HUES64 (cell line): ENCODE data around the gene PCDHB5.
"Not testable (repeated sequence)": the region's sequence is repeated elsewhere in the genome, so short reads cannot be mapped to it uniquely, and the experiment has no call there.

Source experiments
- H3K27ac ChIP-seq: 2 replicates; pipeline ENCODE4 v1.7.0; 2013; ENCODE audit warnings: low read depth, low read length, inconsistent platforms
- H3K27me3 ChIP-seq: 2 replicates; pipeline ENCODE4 v1.6.1; 2013; ENCODE audit warnings: mild to moderate bottlenecking, low read length; ENCODE audit not compliant: insufficient read depth
- H3K36me3 ChIP-seq: 2 replicates; pipeline ENCODE4 v1.6.1; 2013; ENCODE audit warnings: mild to moderate bottlenecking, low read length; ENCODE audit not compliant: insufficient read depth
- H3K4me1 ChIP-seq: 2 replicates; pipeline ENCODE4 v1.6.1; 2013; ENCODE audit warnings: mild to moderate bottlenecking, low read length, moderate library complexity; ENCODE audit not compliant: insufficient read depth
- H3K4me3 ChIP-seq: 2 replicates; pipeline ENCODE4 v1.5.1; 2013; ENCODE audit warnings: mild to moderate bottlenecking, low read length, moderate library complexity
- H3K9ac ChIP-seq: 2 replicates; pipeline ENCODE4 v1.6.1; 2013; ENCODE audit warnings: mild to moderate bottlenecking, low read depth, low read length
- H3K9me3 ChIP-seq: 2 replicates; pipeline ENCODE4 v1.6.1; 2013; ENCODE audit warnings: low read depth, low read length; ENCODE audit not compliant: insufficient read depth
- WGBS: fragments of 150-250, 120-280 bp; methylation state at CpG from one replicate; pipeline ENCODE4 v1.1.7; 2013; ENCODE audit warnings: missing lambda C conversion rate; 5-methylcytosine and 5-hydroxymethylcytosine counted together

Gene PCDHB5

GRCh38 chr5:141152096-141152495 is 17.1 kb downstream of the PCDHB5 start:
- H3K9me3 ChIP-seq, result peaks cover 17% of the 10 kb centered on the region
- H3K4me3 ChIP-seq, result not testable (repeated sequence)
- 96% methylated on average over 36 of the region's 36 CpGs for WGBS

GRCh38 chr5:141155540-141156374 is 20.8 kb downstream of the PCDHB5 start:
- Histone ChIP-seq H3K27me3 (no peaks in the 10 kb centered on the region), H3K27ac (no peak overlapping the region), H3K9me3 (peaks cover 17% of the 10 kb centered on the region), H3K4me3 (peak overlapping the region; percentile 21; the same call in 1 of the 2 replicates), H3K4me1 (no peaks in the 10 kb centered on the region), H3K9ac (no peak overlapping the region), H3K36me3 (no peaks in the 10 kb centered on the region)
- WGBS, result 85% methylated on average over 21 of the region's 21 CpGs

More at GRCh38 chr5:141152096-141152495, 17.1 kb downstream of the PCDHB5 start:
- H3K27me3 ChIP-seq, H3K36me3 ChIP-seq, H3K4me1 ChIP-seq, H3K9ac ChIP-seq, H3K27ac ChIP-seq: not testable (repeated sequence)

GRCh38 chr5:141157356-141157755 is 22.4 kb downstream of the PCDHB5 start:
- 95% methylated on average over 28 of the region's 38 CpGs for WGBS
- H3K4me1 ChIP-seq, H3K27ac ChIP-seq, H3K27me3 ChIP-seq, H3K9ac ChIP-seq, H3K4me3 ChIP-seq, H3K36me3 ChIP-seq: not testable (repeated sequence)
- H3K9me3 ChIP-seq, result peaks cover 11% of the 10 kb centered on the region

GRCh38 chr5:141157901-141158300 is 22.9 kb downstream of the PCDHB5 start:
- H3K9ac ChIP-seq, H3K27me3 ChIP-seq, H3K36me3 ChIP-seq, H3K4me3 ChIP-seq, H3K27ac ChIP-seq, H3K4me1 ChIP-seq: not testable (repeated sequence)
- WGBS, result 96% methylated on average over 22 of the region's 28 CpGs
- peaks cover 11% of the 10 kb centered on the region for H3K9me3 ChIP-seq

- WGBS, result 75% methylated on average over 19 of the region's 20 CpGs
- 0 out of 2 replicates have a peak, but pooled peaks cover 2% of the 10 kb centered on the region for H3K9me3 ChIP-seq
- no peaks in the 10 kb centered on the region for H3K4me1 ChIP-seq
- H3K27ac ChIP-seq, result no peak within 1 kb of the TSS
- H3K36me3 ChIP-seq, result no peaks in the 10 kb centered on the region
- no peak within 1 kb of the TSS for H3K9ac ChIP-seq
- H3K4me3 ChIP-seq, result no peak within 1 kb of the TSS
- no peaks in the 10 kb centered on the region for H3K27me3 ChIP-seq
Measured at GRCh38 chr5:141172381-141173204, 37.6 kb downstream of the PCDHB5 start, which contains the start of gene PCDHB7. Gene PCDHB7, plus strand, starts transcription at chr5:141172644. Its CDS starts 192 bp downstream, at chr5:141172836.

GRCh38 chr5:141174291-141175104 is 39.5 kb downstream of the PCDHB5 start:
- H3K9ac ChIP-seq, H3K9me3 ChIP-seq, H3K4me3 ChIP-seq, H3K27me3 ChIP-seq, H3K27ac ChIP-seq, H3K36me3 ChIP-seq, H3K4me1 ChIP-seq: not testable (repeated sequence)
- 96% methylated on average over 76 of the region's 79 CpGs for WGBS

- Histone ChIP-seq H3K27ac (no peak overlapping the region), H3K27me3 (no peaks in the 10 kb centered on the region), H3K36me3 (no peaks in the 10 kb centered on the region), H3K4me1 (no peaks in the 10 kb centered on the region), H3K9ac (no peak overlapping the region), H3K9me3 (no peaks in the 10 kb centered on the region), H3K4me3 (no peak overlapping the region)
- WGBS, result 92% methylated on average over 1 of the region's 1 CpG
Measured at GRCh38 chr5:141175933-141176332, 40.9 kb downstream of the PCDHB5 start.

GRCh38 chr5:141177577-141178191 is 42.7 kb downstream of the PCDHB5 start, which contains the start of gene PCDHB8:
Gene PCDHB8, plus strand, starts transcription at chr5:141177790. Its CDS starts 245 bp downstream, at chr5:141178035.
- not testable (repeated sequence) for H3K36me3 ChIP-seq, H3K27ac ChIP-seq, H3K9me3 ChIP-seq, H3K9ac ChIP-seq, H3K4me1 ChIP-seq, H3K27me3 ChIP-seq
- H3K4me3 ChIP-seq, result peak within 1 kb of the TSS; percentile 29; the same call in 1 of the 2 replicates
- WGBS, result 82% methylated on average over 13 of the region's 18 CpGs

- not testable (repeated sequence) for H3K4me3 ChIP-seq, H3K9ac ChIP-seq, H3K36me3 ChIP-seq, H3K4me1 ChIP-seq, H3K27me3 ChIP-seq, H3K9me3 ChIP-seq, H3K27ac ChIP-seq
- 95% methylated on average over 26 of the region's 39 CpGs for WGBS
Measured at GRCh38 chr5:141179371-141179770, 44.4 kb downstream of the PCDHB5 start.

GRCh38 chr5:141179876-141180275 is 44.9 kb downstream of the PCDHB5 start:
- not testable (repeated sequence) for H3K36me3 ChIP-seq, H3K4me1 ChIP-seq
- 94% methylated on average over 30 of the region's 32 CpGs for WGBS

More at GRCh38 chr5:141179876-141180275, 44.9 kb downstream of the PCDHB5 start:
- not testable (repeated sequence) for H3K27ac ChIP-seq, H3K9ac ChIP-seq, H3K9me3 ChIP-seq, H3K4me3 ChIP-seq, H3K27me3 ChIP-seq
